ENCODE data around the gene SLIRP. TPM values are rescaled to one million over a fixed set of nuclear protein-coding genes. Genes with fewer than 3 reads are reported as not detected.
A peak's percentile ranks its signal among the peaks of the same experiment; 100 is the strongest.

The SLIRP gene
- total RNA-seq, 1 experiment from 2014 or later = 904 TPM

DNA sequence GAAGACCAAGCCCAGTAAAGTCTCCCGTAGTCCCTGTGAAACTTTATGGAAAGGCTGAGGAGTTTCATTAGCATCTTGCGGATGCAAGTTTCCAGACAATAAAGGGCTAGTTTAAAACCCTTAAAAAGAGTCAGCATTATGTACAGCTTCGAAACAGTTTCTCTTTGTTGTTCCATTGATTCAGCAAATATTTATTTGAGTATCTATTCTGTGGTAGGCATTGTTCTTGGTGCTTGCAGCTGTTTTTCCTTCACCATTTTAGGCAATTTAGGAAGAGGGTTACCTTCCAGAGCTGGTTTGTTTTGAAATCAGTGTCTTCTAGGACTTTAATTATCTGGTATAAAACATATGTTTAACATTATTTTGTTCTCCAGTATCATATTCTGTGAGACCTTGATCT, 1.5 kb downstream of the SLIRP start:
- no TSS peak for BruUV-seq (replicated peaks)
- no peak for ATAC-seq
- POLR2A ChIA-PET (ENCODE audit: unreplicated experiment) = no interaction called here

DNA sequence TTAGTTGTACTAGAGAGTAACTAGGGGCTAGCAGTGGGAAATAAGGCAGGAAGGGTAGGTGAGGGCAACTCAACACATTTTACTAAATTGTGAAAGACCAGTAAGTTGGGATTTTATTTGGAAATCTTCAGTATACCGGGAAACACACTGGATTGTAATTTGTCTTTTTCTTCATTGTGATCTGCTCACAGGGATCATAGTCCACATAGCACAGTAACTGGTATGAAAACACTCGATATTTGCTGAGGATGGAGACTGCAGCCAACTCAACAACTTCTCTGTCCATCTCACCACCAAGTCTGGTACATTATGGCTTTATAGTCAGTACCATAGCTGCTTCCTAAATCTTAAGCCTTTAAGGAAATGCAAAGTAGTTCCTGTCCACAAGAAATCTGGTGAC, 2.5 kb downstream of the SLIRP start:
- no peaks in the 10 kb centered on the region for H3F3A ChIP-seq (ENCODE audit: low read length, unreplicated experiment)
- BruUV-seq (replicated peaks) = no TSS peak
- H3K4me3 ChIP-seq (ENCODE audit: low read length) = peak overlapping the region; percentile 95; the same call in 1 of the 2 replicates
- TF ChIP-seq EZH2phosphoT487 (IDR thresholded peaks at IDR 0.05; ENCODE audit: borderline replicate concordance, low read length) (no peak), EZH2 (IDR thresholded peaks at IDR 0.05; ENCODE audit: low read length, unreplicated experiment) (no peak)
- TF ChIP-seq, protein P1, sequence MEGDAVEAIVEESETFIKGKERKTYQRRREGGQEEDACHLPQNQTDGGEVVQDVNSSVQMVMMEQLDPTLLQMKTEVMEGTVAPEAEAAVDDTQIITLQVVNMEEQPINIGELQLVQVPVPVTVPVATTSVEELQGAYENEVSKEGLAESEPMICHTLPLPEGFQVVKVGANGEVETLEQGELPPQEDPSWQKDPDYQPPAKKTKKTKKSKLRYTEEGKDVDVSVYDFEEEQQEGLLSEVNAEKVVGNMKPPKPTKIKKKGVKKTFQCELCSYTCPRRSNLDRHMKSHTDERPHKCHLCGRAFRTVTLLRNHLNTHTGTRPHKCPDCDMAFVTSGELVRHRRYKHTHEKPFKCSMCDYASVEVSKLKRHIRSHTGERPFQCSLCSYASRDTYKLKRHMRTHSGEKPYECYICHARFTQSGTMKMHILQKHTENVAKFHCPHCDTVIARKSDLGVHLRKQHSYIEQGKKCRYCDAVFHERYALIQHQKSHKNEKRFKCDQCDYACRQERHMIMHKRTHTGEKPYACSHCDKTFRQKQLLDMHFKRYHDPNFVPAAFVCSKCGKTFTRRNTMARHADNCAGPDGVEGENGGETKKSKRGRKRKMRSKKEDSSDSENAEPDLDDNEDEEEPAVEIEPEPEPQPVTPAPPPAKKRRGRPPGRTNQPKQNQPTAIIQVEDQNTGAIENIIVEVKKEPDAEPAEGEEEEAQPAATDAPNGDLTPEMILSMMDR (conservative IDR thresholded peaks at IDR 0.05; ENCODE audit: low read depth, low read length) = no peak
- H3K4me1 ChIP-seq (ENCODE audit: insufficient read depth, low read length) = peaks cover 18% of the 10 kb centered on the region
- H3K9ac ChIP-seq (ENCODE audit: low read length) = no peak overlapping the region
- intact Hi-C loops (cut with micrococcal nuclease) = no loop called here
- peaks cover 34% of the 10 kb centered on the region for H3K36me3 ChIP-seq (ENCODE audit: low read depth, low read length)
- DNase-seq (no peak), ATAC-seq (no peak)
- H2AFZ ChIP-seq (ENCODE audit: low read length) = no peak overlapping the region
- CTCF ChIA-PET = no interaction called here
- H3K27me3 ChIP-seq (ENCODE audit: low read length) = no peaks in the 10 kb centered on the region
- POLR2A ChIA-PET (ENCODE audit: unreplicated experiment) = no interaction called here
- peaks cover 26% of the 10 kb centered on the region for H4K20me1 ChIP-seq (ENCODE audit: low read length)
- no peak overlapping the region for H3K27ac ChIP-seq (ENCODE audit: low read length)
- peak overlapping the region; percentile 81 for H3K4me2 ChIP-seq (ENCODE audit: low read length)
- H3K9me2 ChIP-seq (replicated peaks; ENCODE audit: low read length) = no peaks in the 10 kb centered on the region
- peaks cover 87% of the 10 kb centered on the region for H3K79me2 ChIP-seq (ENCODE audit: low read length)
- no peaks in the 10 kb centered on the region for H3K9me3 ChIP-seq (ENCODE audit: low read length)

More for the DNA sequence above, 1.5 kb downstream of the SLIRP start:
- peaks cover 26% of the 10 kb centered on the region for H4K20me1 ChIP-seq (ENCODE audit: low read length)
- CTCF ChIA-PET = no interaction called here
- no peak overlapping the region for H2AFZ ChIP-seq (ENCODE audit: low read length)
- intact Hi-C loops (cut with micrococcal nuclease) = loop anchor here (2.0 kb wide), 1 partner anchor 55 kb away; no protein-coding TSS in a partner anchor
- peak overlapping the region; percentile 81 for H3K4me2 ChIP-seq (ENCODE audit: low read length)
- peaks cover 18% of the 10 kb centered on the region for H3K4me1 ChIP-seq (ENCODE audit: insufficient read depth, low read length)
- peaks cover 82% of the 10 kb centered on the region for H3K79me2 ChIP-seq (ENCODE audit: low read length)
- H3K4me3 ChIP-seq (ENCODE audit: low read length) = peak overlapping the region; percentile 95
- H3K9me3 ChIP-seq (ENCODE audit: low read length) = no peaks in the 10 kb centered on the region
- H3K27ac ChIP-seq (ENCODE audit: low read length) = no peak overlapping the region
- no peaks in the 10 kb centered on the region for H3K9me2 ChIP-seq (replicated peaks; ENCODE audit: low read length)
- no peaks in the 10 kb centered on the region for H3K27me3 ChIP-seq (ENCODE audit: low read length)
- DNase-seq = no peak
- no peaks in the 10 kb centered on the region for H3F3A ChIP-seq (ENCODE audit: low read length, unreplicated experiment)
- H3K36me3 ChIP-seq (ENCODE audit: low read depth, low read length) = peaks cover 28% of the 10 kb centered on the region
- TF ChIP-seq, protein P1 (conservative IDR thresholded peaks at IDR 0.05; ENCODE audit: low read depth, low read length) = no peak
- TF ChIP-seq EZH2phosphoT487 (IDR thresholded peaks at IDR 0.05; ENCODE audit: borderline replicate concordance, low read length) (no peak), EZH2 (IDR thresholded peaks at IDR 0.05; ENCODE audit: low read length, unreplicated experiment) (no peak)
- peak overlapping the region; percentile 89 for H3K9ac ChIP-seq (ENCODE audit: low read length)

DNA sequence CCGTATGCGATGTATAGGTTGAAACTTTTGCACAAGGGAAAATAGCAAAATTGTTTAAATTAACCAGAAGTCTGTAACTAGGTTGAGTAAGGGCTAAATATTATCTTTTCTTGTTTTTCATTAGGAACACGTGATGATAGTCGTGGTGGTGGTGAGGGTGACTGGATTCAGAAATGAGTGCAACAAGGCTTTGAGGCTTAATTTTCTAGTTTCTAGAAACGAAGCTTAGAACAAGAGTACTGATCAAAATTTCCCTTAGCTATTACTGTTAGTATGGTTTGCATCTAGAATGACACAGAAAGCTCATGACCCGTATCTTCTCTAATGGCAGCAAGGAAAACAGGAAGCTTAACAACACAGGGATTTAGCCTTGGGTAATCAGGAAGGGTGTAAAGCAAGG, 7.0 kb downstream of the SLIRP start:
- CTCF ChIA-PET = no interaction called here
- Histone ChIP-seq H3K36me3 (ENCODE audit: low read depth, low read length) (peaks cover 50% of the 10 kb centered on the region), H3K27me3 (ENCODE audit: low read length) (no peaks in the 10 kb centered on the region), H3K27ac (ENCODE audit: low read length) (no peak overlapping the region), H3K4me3 (ENCODE audit: low read length) (no peak overlapping the region), H4K20me1 (ENCODE audit: low read length) (peaks cover 9% of the 10 kb centered on the region), H2AFZ (ENCODE audit: low read length) (no peak overlapping the region), H3K9ac (ENCODE audit: low read length) (no peak overlapping the region), H3F3A (ENCODE audit: low read length, unreplicated experiment) (peaks cover 6% of the 10 kb centered on the region), H3K9me2 (replicated peaks; ENCODE audit: low read length) (no peaks in the 10 kb centered on the region), H3K79me2 (ENCODE audit: low read length) (peaks cover 42% of the 10 kb centered on the region), H3K4me2 (ENCODE audit: low read length) (no peak overlapping the region), H3K4me1 (ENCODE audit: insufficient read depth, low read length) (peaks cover 2% of the 10 kb centered on the region), H3K9me3 (ENCODE audit: low read length) (no peaks in the 10 kb centered on the region)
- intact Hi-C loops (cut with micrococcal nuclease) = no loop called here
- TF ChIP-seq EZH2phosphoT487 (IDR thresholded peaks at IDR 0.05; ENCODE audit: borderline replicate concordance, low read length) = no peak
- TF ChIP-seq EZH2 (IDR thresholded peaks at IDR 0.05; ENCODE audit: low read length, unreplicated experiment) = no peak
- TF ChIP-seq, protein P1 (conservative IDR thresholded peaks at IDR 0.05; ENCODE audit: low read depth, low read length) = no peak
- DNase-seq (no peak), ATAC-seq (no peak)
- TSS peak; percentile 4 for BruUV-seq (replicated peaks)
- POLR2A ChIA-PET (ENCODE audit: unreplicated experiment) = no interaction called here

All from PC-3 (cell line).